Measurements from ENCODE around the gene GPATCH2. TPM values are rescaled to one million over a fixed set of nuclear protein-coding genes. Genes with fewer than 3 reads are reported as not detected.

GPATCH2 gene
- total RNA-seq, 4 donors from 2014 or later, result 10.5 to 33.2 (median 13.7) TPM

- Histone ChIP-seq H3K4me3 (no peak overlapping the region), H3K27me3 (no peaks in the 10 kb centered on the region), H3K4me1 (no peaks in the 10 kb centered on the region), H3K9me3 (no peaks in the 10 kb centered on the region), H3K36me3 (no peaks in the 10 kb centered on the region), H3K27ac (no peak overlapping the region)
- DNase-seq (ENCODE audit: low spot score in 2 of 2), result no peak
- 73% methylated on average over 1 of the region's 1 CpG for WGBS
- TF ChIP-seq POLR2A (IDR thresholded peaks at IDR 0.05) (no peak), CTCF (IDR thresholded peaks at IDR 0.05) (no peak), POLR2AphosphoS5 (IDR thresholded peaks at IDR 0.05) (no peak), EP300 (IDR thresholded peaks at IDR 0.05) (no peak)
Measured at GRCh38 chr1:217552339-217552951, 78.4 kb downstream of the GPATCH2 start.

- Histone ChIP-seq H3K27ac (no peak overlapping the region), H3K36me3 (no peaks in the 10 kb centered on the region), H3K4me1 (no peaks in the 10 kb centered on the region), H3K27me3 (no peaks in the 10 kb centered on the region), H3K4me3 (no peak overlapping the region), H3K9me3 (peaks cover 5% of the 10 kb centered on the region)
- no peak for TF ChIP-seq POLR2A (IDR thresholded peaks at IDR 0.05)
- TF ChIP-seq EP300 (IDR thresholded peaks at IDR 0.05), result no peak
- no peak for TF ChIP-seq CTCF (IDR thresholded peaks at IDR 0.05)
- no peak for TF ChIP-seq POLR2AphosphoS5 (IDR thresholded peaks at IDR 0.05)
- no peak for DNase-seq (ENCODE audit: low spot score in 2 of 2)
Measured at GRCh38 chr1:217542837-217543236, 88.1 kb downstream of the GPATCH2 start.

GRCh38 chr1:217542136-217542777, 88.6 kb downstream of the GPATCH2 start:
- Histone ChIP-seq H3K9me3 (peaks cover 5% of the 10 kb centered on the region), H3K36me3 (no peaks in the 10 kb centered on the region), H3K4me3 (no peak overlapping the region), H3K27ac (no peak overlapping the region), H3K4me1 (no peaks in the 10 kb centered on the region), H3K27me3 (no peaks in the 10 kb centered on the region)
- WGBS, result 81% methylated on average over 9 of the region's 9 CpGs
- DNase-seq (ENCODE audit: low spot score in 2 of 2), result no peak
- TF ChIP-seq POLR2A (IDR thresholded peaks at IDR 0.05), result no peak
- no peak for TF ChIP-seq EP300 (IDR thresholded peaks at IDR 0.05)
- no peak for TF ChIP-seq CTCF (IDR thresholded peaks at IDR 0.05)
- no peak for TF ChIP-seq POLR2AphosphoS5 (IDR thresholded peaks at IDR 0.05)

GRCh38 chr1:217540321-217540720, 90.6 kb downstream of the GPATCH2 start:
- TF ChIP-seq EP300 (IDR thresholded peaks at IDR 0.05) (no peak), POLR2A (IDR thresholded peaks at IDR 0.05) (no peak), CTCF (IDR thresholded peaks at IDR 0.05) (no peak), POLR2AphosphoS5 (IDR thresholded peaks at IDR 0.05) (no peak)
- 77% methylated on average over 2 of the region's 2 CpGs for WGBS

GRCh38 chr1:217539510-217539909, 91.4 kb downstream of the GPATCH2 start:
- WGBS, result 91% methylated on average over 2 of the region's 2 CpGs
- TF ChIP-seq EP300 (IDR thresholded peaks at IDR 0.05), result no peak
- TF ChIP-seq CTCF (IDR thresholded peaks at IDR 0.05), result no peak
- no peak for TF ChIP-seq POLR2AphosphoS5 (IDR thresholded peaks at IDR 0.05)
- no peak for TF ChIP-seq POLR2A (IDR thresholded peaks at IDR 0.05)

More at GRCh38 chr1:217540321-217540720, 90.6 kb downstream of the GPATCH2 start:
- Histone ChIP-seq H3K9me3 (no peaks in the 10 kb centered on the region), H3K4me1 (no peaks in the 10 kb centered on the region), H3K27ac (no peak overlapping the region), H3K4me3 (no peak overlapping the region), H3K36me3 (no peaks in the 10 kb centered on the region), H3K27me3 (no peaks in the 10 kb centered on the region)
- DNase-seq (ENCODE audit: low spot score in 2 of 2), result no peak

More at GRCh38 chr1:217539510-217539909, 91.4 kb downstream of the GPATCH2 start:
- Histone ChIP-seq H3K27ac (no peak overlapping the region), H3K4me1 (peaks cover 5% of the 10 kb centered on the region), H3K27me3 (no peaks in the 10 kb centered on the region), H3K9me3 (no peaks in the 10 kb centered on the region), H3K4me3 (no peak overlapping the region), H3K36me3 (no peaks in the 10 kb centered on the region)
- no peak for DNase-seq (ENCODE audit: low spot score in 2 of 2)

Data from suprapubic skin (tissue), 4 donors.